Measurements from ENCODE around the gene FAM114A1.

The FAM114A1 gene

GRCh38 chr4:38859501-38859900 is 8.1 kb upstream of the FAM114A1 start:
- DNase-seq = no peak

DNA sequence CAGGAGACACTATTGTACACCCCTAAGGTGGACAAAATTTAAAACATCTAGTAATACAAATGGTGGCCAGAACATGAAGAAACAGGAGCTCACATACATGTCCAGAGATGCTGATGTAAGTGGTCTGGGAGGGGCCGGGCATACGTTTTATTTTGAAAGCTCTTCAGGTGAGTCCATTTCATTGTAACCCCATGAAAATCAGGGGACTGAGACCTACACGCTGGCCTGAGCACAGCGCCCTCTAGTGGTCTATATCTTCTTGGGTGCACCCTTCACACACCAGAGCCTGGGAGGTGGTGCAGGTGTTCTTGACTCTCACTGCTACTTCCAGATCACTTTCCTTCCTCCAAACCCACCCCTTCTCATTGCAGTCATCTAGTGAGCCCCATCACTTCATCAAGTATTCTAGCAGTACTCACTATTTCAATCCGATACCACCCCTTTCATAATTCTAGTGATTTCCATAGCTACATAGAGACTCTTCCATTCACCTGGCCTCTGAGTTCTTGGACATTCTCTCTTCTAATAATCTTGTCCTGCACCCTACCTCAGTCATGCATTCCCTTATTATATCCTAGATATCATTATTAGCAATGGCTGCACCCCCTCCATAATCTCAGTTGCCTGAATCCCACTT is 6.7 kb upstream of the FAM114A1 start:
- no peak for DNase-seq

DNA sequence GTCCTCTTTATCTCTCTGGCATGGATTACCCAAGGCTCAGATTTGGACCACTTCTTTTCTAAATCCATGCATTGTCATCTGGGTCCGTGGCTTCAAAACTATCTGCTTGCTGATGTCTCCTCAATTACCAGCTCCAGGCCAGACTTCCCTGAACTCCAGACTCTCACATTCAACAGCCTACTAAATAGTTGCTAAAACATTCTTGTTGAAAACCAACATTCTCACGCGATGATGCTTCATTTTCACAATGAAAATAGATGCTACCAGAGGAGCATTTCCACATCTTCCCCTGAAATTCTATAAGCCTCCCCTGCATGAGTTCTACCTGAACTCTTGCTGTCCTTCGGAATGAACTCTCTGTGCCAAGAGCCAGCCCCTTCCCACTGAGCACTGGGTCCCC is 5.8 kb upstream of the FAM114A1 start:
- DNase-seq = no peak

DNA sequence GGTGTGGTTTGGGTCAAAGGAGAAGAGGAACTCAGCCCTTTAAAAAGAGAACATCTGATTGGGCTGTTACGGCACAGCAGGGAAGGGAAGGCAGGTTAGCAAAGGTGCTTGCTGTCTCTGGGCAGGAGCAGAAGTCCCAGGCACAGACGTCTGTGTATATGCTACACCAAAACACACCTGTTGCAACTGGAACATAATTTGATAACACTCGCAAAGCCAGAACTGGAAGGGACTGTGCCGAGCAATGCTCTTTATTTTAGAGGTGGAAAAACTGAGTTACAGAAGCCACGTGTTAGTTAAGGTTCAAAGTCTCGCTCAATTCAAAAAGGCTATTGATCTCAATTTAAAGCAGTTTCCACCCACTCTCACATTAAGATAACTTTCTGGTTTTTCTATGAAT is 2.2 kb upstream of the FAM114A1 start:
- no peak for DNase-seq

DNA sequence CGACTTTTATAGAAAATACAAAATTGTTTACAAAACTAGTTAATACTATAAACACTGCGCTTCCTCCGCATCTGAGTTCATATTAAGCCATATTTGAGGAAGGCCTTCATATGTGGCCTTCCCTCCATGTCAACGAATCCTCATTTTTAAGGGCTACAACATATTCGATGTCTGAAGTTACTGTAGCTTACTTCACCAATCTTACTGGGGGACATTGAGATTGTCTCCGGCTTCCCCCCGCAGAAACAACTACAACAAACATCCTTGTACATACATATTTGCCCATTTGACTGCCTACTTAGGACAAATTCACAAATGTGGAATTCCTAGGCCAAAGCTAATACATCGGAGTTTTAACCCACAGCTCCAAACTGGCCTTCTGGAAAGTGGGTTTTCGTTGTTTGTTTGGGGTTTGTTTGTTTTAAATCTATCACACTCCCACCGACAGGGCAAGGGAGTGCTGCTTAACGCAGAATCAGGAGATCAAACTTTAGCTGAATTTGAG is 581 bp upstream of the FAM114A1 start:
- no peak for DNase-seq

DNA sequence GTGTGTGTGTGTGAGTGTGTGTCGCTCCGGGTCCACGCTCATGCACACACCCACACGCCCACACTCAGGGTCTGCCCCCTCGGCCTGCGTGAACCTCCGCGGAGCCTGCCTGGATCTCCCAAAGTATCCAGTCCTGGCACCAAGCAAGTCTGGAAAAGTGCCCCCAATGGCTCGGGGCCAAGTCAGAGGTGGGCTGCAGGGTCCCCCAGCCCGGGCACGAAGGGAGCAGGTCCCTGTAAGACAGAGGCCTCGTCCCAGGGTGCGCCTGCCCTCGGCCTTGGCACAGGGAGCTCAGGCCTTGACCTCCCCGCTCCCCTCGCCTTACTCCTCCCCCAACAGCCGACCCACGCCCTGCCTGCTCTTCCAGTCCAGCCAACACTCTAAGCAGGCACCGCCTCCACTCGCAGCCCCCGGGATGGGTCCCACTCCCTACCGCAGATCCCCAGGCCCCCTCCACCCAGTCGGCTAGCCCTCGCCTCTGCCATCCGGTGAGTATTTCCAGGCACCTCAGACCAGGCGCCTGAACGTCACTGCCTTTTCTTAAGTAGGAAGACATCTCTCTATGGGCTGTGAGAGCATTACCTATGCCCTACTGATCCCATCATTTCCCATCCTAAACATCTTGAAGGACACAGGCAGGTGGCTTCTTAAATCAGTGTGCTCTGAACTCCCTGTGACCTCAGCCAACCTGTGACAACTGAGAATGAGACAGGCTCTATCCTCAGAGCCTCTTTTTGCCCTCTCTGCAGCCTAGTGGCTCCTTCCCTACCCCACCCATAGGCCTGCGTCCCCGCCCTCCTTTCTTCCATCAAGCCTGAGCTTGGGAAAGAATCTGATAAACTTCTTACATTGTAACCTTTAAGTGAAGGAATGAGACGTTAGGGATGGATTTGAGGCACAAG is 704 bp downstream of the FAM114A1 start:
- no peak for DNase-seq

GRCh38 chr4:38869511-38869910 is 1.9 kb downstream of the FAM114A1 start:
- DNase-seq = no peak

DNA sequence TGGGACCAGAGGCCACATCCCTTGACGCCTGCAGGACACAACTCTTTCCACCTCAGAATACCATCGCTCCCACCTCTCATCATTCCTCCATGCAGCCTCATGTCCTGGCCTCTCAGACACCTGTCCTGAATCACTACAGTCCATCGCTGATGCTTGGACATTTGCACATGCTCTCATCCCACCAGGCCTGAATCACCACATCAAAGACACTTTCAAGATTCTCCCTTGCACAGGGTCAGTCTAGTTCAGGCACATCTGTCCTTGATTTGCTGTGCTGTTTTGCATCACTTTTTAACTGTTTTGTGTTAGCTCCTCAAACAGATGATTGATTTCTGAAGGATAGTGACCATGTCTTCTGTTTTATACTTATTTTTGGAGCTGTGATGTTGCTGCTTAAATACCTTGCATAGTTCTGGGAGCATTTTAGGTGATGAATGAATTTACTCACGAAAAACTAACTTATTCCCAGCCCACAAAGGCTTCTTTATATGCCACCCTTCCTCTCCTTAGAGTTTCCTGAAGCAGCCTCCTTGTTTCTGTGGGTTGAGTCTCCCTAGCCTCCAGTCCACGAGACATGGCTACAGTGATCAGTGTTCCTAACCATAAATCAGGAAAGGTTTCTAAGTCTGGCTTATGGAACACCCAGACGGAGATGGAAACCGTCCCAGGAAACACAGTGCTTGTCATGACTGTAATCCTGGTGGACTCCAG is 2.6 kb downstream of the FAM114A1 start:
- no peak for DNase-seq

GRCh38 chr4:38871593-38871992 is 4.0 kb downstream of the FAM114A1 start:
- no peak for DNase-seq

DNA sequence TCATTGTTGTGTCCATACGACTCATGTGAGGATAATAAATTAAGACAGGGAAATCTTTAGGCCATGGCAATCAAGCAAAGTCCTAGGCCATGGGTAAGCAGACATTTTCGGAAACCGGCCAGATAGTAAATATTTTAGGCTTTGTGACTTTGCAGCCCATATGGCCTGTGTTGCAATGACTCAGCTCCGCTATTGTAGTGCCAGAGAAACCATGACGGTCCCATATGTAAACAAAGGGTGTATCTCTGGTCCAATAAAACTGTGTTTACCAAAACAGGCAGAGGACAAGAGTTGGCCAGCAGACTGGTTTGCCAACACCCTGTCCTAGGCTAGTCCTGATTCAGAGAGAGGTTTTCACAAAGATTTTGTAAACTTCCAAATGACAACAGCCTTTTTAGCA is 5.0 kb downstream of the FAM114A1 start:
- DNase-seq = no peak

- DNase-seq = no peak
Measured at GRCh38 chr4:38873290-38873944, 5.8 kb downstream of the FAM114A1 start.

- no peak for DNase-seq
Measured at GRCh38 chr4:38876636-38877035, 9.0 kb downstream of the FAM114A1 start.

- DNase-seq = no peak
Measured at GRCh38 chr4:38884254-38884653, 16.6 kb downstream of the FAM114A1 start.

DNA sequence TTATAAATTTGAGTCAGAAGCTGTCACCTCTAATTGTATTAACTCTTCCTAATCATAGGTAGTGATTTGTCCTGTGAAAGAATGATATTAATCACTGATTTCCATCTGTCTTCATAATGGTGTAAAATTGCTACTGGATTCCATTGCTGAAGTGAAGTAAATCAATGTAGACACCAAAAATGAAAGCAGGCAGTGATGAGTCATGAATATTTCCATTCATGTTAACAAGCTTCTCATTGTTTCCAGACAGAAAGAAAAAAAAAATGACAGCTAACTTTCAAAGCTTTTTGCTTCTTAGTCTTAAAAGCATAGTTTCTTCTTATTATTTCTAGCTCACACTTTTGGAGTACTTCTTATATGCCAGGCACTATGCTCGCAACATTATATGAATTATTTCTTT is 21.5 kb downstream of the FAM114A1 start:
- DNase-seq = no peak

DNA sequence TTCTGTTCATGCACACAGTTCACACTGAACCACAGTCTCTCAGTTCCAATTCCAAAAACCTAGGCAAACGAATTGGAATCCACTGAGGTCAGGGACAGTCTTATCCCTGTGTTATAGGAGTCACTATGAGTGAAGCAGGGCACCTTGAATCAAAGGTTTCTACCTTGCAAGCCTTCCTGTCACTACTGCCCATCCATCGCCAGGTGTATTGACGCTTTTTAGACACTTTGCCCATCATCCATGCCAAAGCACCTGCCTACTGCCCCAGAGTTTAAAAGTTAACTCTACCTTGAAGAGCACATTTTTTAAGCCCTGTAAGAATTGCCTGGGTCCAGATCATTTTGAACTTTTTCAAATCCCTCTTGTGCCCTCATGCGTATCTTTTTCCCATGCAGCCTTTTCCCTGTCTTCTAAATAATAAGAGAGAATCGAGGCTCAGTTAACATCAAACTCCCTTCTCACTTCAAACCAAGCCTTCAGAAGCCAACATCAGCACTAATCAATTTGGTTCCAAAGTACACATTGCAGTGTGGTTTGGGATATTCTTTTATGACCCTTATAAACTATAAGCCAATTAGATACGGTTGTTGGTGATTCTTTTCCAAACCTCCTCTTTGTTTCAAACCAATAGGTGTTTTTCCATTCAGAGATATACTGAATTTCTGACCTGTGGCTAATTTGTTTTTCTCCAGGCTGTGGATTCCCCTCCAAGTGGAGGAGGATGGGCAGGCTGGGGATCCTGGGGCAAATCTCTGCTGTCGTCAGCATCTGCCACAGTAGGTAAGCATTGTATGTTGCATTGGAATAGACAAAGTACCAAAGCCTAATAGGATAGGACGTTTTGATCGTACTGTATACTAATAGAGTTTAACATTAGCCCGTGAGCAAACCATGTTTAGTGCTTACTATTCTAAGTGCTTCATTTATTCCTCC is 23.7 kb downstream of the FAM114A1 start:
- no peak for DNase-seq

GRCh38 chr4:38894322-38894982 is 26.8 kb downstream of the FAM114A1 start:
- DNase-seq = no peak

DNA sequence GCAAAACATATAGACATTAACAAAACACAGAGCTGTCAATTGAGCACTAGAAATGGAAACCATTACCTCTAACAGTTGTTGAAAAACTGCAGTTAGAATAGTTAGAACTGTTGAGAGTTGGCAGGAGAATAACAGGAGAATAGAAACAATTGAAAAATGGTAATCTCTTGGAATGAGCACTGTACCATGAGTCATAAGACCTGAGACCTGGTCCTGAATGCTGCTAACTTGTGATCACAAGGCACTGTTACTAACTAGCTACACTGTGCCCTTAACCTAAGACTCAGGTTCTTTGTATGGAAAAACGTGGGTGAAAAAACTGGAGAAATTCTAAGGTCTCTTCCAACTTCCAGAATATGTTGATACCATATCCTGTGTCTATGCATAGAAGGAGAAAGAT is 29.3 kb downstream of the FAM114A1 start:
- no peak for DNase-seq

- no peak for DNase-seq
Measured at GRCh38 chr4:38898245-38898644, 30.6 kb downstream of the FAM114A1 start.

- no peak for DNase-seq
Measured at GRCh38 chr4:38902221-38902620, 34.6 kb downstream of the FAM114A1 start.

- no peak for DNase-seq
Measured at GRCh38 chr4:38902695-38903094, 35.1 kb downstream of the FAM114A1 start.

DNA sequence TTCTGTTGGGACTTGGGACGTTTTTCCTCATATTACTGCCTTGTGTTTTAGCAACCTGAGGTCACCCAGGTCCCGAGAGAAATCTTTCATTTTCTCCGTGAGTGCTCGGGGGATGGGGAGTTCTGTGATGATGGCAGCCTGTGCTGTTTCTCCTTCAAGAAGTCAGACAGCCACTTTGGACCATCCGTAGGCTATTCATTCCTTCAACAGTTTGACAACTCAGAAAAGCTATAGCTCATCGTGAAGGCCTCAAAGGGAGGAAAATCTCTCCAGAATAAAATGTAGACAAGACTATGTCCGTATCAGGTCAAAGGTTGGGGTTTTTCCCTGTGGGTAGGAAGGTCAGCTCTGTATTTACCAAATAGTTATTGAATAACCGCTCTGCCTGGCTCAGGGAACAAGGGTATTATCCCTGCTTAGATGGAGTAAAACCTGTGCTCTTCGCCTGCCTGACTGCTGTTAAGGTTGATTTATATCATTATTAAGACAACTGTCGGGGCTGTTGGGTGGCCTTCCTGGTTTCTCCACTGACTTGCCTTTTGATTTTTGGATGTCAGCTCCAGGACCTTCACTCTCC is 36.6 kb downstream of the FAM114A1 start:
- DNase-seq = no peak

Measured in DMS 273 treated with DMSO at 0.1 percent for 48 hours (cell line).